NOMO-1 treated with dmso at 0.1 percent for 144 hours (cell line): ENCODE results near the gene VSIG10.
"Not testable (repeated sequence)": the region's sequence is repeated elsewhere in the genome, so short reads cannot be mapped to it uniquely, and the experiment has no call there.

Experiments
- DNase-seq: peaks from one replicate; lab custom pipeline; 2025; ENCODE audit not compliant: unreplicated experiment; lab: John Stamatoyannopoulos, UW

VSIG10 gene

GRCh38 chr12:118103601-118104382, at the start of gene VSIG10:
VSIG10 (minus strand) TSS chr12:118104011; CDS start chr12:118103671, 340 bp downstream.
- DNase-seq = peak; percentile 6

GRCh38 chr12:118151755-118152154, 47.9 kb upstream of the VSIG10 start:
- DNase-seq = no peak

GRCh38 chr12:118150625-118151024, 46.8 kb upstream of the VSIG10 start:
- no peak for DNase-seq

DNA sequence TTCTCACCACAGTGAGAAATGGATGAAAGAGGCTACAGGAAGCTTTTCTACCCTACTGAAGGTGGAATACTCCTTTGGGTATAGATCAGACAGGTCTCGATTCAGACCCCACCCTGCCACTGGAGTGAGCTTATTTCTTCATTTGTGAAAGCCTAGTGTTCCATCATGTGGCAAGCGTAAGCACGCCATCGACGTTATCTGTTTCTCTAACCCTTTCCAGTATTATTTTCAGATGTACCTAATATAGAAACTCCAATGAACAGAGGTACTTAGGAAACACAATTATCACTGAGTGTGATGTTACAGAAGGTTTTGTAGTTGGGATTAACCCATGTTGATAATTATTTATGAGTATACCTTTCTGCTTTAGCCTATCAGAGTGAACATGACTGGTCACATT, 44.5 kb upstream of the VSIG10 start:
- DNase-seq = no peak

DNA sequence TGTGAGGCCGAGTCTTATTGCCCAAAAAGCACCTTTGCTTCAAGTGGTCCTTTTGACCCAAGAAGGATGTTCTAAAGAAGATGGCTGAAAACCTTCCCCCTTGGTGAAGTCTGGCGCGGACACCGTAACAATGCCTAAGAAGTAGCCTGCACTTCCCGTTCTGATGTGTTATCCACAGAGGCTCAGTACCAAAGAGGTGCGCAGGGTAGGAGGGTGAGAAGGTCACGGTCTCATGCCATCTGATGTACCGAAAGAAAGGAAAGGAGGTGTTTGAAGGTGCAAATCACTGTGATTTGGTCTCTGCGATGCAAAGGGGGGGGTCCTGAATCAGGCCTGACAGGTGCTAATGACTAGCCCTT, 42.0 kb upstream of the VSIG10 start:
- DNase-seq = no peak

DNA sequence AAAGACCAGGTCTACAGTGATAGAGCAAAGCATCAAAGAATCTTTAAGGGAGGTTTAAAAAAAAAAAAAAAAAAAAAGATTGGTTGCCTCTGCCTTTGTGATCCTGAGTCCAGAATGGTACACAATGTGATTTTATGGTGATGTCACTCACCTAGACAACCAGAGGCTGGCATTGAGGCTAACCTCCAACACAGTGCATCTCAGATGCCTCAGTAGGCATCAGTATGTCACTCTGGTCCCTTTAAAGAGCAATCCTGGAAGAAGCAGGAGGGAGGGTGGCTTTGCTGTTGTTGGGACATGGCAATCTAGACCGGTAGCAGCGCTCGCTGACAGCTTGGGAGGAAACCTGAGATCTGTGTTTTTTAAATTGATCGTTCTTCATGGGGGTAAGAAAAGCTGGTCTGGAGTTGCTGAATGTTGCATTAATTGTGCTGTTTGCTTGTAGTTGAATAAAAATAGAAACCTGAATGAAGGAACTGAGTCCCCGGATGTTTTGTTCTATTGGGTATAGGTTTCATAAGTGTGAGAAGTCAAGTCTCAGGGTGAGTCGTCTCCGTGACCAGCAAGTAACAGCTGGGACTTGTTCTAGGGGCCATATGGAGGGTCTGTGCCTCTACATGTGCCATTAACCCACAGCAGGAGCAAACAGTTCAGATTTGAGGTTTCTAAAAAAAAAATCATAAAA, 41.4 kb upstream of the VSIG10 start:
- no peak for DNase-seq

DNA sequence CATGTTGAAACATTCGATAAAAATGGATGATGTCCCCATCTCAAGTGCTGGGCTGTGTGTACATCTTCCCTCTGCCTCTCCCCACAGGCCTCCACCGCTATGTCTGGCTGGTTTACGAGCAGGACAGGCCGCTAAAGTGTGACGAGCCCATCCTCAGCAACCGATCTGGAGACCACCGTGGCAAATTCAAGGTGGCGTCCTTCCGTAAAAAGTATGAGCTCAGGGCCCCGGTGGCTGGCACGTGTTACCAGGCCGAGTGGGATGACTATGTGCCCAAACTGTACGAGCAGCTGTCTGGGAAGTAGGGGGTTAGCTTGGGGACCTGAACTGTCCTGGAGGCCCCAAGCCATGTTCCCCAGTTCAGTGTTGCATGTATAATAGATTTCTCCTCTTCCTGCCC, 40.7 kb upstream of the VSIG10 start:
- DNase-seq = no peak

DNA sequence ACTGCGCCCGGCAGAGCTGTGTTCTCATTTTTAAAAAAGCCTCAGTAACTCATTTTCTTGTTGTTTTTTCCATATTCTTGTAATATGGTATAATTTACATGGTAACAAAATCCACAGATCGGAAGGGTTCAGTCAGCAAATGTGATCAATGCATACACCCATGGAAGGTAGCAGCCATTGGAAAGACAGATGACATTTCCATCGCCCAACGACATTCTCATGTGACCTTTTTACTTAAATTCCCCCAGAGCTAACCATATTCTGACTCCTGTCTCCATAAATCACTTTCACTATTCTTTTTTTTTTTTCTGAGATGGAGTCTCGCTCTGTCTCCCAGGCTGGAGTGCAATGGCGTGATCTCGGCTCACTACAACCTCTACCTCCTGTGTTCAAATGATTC, 37.0 kb upstream of the VSIG10 start:
- DNase-seq = no peak

- no peak for DNase-seq
These were observed 33.4 kb upstream of the VSIG10 start for GRCh38 chr12:118137148-118137678.

DNA sequence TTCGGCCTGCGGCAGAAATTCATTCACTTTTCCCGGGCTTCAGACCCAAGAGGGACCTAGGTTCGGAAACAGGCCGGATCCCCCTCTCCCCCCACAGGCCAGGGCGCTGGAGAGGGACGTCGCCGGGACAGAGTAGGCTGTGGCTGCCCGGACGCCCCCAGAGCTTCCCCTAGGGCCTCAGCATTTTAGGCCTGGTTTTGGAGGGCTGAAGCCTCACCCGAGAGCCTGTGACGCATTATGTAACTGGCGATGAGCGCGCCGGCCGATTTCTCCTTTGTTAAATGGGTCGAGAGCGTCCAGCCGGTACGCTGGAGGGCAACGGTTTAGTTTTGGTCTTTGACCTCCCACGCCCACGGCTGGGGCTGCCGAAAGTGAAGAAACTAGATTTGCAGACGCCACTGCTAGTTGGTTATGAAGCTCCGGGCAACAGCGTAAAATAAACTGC, 32.8 kb upstream of the VSIG10 start:
- peak; percentile 21 for DNase-seq

DNA sequence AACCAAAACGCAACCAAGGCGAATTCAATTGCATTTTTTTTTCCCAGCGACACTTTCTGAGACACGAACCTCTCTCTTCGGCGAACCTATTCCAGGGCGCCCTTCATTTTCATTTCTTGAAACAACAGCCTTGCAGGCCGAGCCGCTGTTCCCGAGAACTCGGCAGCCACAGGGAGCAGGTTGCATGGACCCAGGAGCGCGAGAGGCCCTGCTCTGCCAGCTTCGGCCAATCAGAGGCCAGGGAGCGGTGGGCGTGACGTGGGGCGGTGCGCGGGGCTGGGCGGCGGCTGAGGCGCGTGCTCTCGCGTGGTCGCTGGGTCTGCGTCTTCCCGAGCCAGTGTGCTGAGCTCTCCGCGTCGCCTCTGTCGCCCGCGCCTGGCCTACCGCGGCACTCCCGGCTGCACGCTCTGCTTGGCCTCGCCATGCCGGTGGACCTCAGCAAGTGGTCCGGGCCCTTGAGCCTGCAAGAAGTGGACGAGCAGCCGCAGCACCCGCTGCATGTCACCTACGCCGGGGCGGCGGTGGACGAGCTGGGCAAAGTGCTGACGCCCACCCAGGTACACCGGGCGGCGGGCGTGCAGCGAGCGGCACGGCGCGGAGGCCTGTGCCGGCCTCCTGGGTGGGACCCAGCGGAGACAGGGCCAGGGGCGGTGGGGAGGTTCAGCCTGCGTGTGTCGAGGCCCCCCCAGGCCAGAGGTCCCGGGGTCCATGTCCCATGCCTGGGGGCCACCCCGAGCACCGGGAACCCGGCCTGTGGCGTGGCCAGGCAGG, 32.2 kb upstream of the VSIG10 start, which contains the start of gene PEBP1:
PEBP1 (plus strand) TSS at position 337 of the 771 bp plus-strand sequence; CDS start at position 423, 86 bp downstream.
- DNase-seq = peak; percentile 96

GRCh38 chr12:118129436-118129835, 25.6 kb upstream of the VSIG10 start:
- DNase-seq = not testable (repeated sequence)

GRCh38 chr12:118127867-118128266, 24.1 kb upstream of the VSIG10 start:
- no peak for DNase-seq

GRCh38 chr12:118126119-118126757, 22.4 kb upstream of the VSIG10 start:
- no peak for DNase-seq

DNA sequence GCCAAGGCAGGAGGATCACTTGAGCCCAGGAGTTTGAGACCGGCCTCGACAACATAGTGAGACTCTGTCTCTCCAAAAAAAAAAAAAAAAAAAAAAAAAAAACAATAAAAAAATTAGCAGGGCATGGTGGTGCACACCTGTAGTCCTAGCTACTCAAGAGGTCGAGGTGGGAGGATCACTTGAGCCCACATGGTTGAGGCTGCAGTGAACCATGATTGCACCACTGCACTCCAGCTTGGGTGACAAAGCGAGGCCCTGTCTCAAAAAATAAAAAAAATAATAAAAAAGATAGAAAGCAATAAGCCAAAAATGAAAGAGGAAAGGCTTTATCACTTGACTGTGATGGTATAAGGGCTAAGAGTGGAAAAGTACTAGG, 21.9 kb upstream of the VSIG10 start:
- no peak for DNase-seq

- no peak for DNase-seq
These were observed 20.6 kb upstream of the VSIG10 start for GRCh38 chr12:118124333-118124874.

- DNase-seq = no peak
These were observed 18.5 kb upstream of the VSIG10 start for GRCh38 chr12:118122264-118122663.

DNA sequence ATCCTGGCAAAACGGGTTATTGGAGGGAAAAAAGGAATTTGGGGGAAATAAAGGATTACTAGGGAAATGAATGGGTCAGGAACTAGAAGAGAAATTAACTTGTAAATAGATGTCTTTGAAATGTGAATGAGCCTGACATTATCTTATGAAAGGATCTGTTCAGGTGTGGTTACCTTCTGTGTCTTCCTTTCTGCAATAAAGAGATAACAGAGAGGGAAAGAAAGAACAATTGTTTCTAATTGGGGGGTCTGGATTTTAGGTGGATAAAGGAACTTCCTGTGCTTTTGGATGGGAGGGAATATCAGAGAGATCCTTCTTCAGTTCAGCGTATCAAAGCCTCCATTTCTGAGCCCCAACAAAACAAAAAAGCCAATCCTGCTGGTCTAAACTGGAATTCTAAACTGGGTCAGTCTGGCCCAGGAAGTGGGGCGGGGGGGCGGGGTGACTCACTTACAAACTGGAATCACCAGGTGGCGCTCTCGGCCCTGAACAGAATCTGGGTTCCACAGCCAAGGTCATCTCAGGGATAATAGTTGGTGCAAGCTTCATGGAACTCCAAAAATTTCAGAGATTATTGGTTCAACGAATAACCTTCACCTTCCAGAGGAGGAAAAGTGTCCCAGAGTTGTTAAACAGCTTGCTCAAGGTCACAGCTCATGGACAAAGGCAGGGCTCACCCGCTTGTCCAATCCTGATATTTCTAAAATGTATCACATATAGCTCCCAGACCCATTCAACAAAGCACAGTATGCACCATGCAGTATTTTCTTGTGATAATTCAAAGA, 17.0 kb upstream of the VSIG10 start:
- DNase-seq = peak; percentile 22

DNA sequence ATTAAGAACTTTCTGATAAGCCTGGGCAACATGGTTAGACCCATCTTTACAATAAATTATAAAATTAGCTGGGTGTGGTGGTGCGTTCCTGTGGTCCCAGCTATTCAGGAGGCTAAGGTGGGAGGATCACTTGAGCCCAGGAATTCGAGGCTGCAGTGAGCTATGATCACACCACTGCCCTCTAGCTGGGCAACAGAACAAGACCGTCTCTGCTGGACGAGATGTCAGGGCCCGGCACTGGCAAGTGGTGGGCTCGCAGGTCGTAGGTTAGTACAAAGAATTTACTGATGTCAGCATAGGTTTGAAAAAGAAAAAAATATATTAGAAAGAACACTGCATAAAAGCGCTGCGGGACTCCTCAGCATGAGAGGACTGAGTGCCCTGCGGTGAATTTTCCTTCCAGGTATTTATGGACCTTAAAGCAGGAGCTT, 15.7 kb upstream of the VSIG10 start:
- DNase-seq = no peak

GRCh38 chr12:118109088-118109487, 5.3 kb upstream of the VSIG10 start:
- DNase-seq = no peak
